C1 segment of cervical spinal cord (tissue), 14 donors: Measurements from ENCODE around the gene RNF20.
"Not testable (repeated sequence)": the region's sequence is repeated elsewhere in the genome, so short reads cannot be mapped to it uniquely, and the experiment has no call there.

ENCODE experiments used
- DNase-seq, 14 donors: peaks; one replicate each; lab custom pipeline; 2025; lab: John Stamatoyannopoulos, UW

The RNF20 gene, protein sequence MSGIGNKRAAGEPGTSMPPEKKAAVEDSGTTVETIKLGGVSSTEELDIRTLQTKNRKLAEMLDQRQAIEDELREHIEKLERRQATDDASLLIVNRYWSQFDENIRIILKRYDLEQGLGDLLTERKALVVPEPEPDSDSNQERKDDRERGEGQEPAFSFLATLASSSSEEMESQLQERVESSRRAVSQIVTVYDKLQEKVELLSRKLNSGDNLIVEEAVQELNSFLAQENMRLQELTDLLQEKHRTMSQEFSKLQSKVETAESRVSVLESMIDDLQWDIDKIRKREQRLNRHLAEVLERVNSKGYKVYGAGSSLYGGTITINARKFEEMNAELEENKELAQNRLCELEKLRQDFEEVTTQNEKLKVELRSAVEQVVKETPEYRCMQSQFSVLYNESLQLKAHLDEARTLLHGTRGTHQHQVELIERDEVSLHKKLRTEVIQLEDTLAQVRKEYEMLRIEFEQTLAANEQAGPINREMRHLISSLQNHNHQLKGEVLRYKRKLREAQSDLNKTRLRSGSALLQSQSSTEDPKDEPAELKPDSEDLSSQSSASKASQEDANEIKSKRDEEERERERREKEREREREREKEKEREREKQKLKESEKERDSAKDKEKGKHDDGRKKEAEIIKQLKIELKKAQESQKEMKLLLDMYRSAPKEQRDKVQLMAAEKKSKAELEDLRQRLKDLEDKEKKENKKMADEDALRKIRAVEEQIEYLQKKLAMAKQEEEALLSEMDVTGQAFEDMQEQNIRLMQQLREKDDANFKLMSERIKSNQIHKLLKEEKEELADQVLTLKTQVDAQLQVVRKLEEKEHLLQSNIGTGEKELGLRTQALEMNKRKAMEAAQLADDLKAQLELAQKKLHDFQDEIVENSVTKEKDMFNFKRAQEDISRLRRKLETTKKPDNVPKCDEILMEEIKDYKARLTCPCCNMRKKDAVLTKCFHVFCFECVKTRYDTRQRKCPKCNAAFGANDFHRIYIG

DNA sequence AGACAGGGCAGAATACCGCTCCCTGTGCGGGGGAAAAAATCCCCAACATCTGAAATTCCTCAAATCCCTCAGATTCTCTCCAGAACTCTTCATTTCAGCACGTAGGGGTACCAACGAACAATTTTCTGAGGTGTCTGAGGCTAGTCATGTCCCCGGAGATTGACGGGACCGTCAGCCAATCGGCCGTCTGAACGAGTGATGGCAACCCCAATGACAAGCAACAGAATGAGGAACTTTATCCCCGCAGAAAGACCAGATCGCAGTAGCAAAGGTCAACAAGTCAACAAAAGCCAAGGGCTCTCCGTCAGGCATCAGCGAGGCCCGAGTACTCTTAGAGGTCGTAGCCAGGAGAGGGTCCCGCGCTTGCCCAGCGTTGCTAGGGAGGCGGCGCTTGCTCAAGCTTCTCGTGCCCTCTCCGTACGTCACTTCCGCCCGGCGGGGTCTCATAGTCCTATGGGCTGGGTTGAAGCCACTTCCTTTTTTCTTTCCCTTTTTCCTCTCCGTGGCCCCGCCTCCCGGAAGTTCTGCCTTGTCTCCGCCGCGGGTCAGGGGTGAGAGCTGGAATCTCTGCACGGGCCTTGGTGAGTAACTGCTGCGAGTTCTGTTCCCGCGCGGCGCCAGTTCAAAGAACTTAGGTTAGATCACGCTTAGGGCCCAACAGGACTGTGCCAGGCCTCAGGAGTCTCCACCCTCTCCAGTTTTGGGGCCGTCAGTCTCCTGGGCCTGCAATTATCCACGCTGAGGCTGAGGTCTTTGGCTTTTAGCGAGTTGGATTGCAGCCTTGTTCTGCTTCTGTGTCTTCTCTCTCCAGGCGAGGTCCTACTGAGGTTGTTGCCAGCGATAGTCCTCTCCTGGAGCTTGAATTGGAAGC, at the start of gene RNF20:
Gene RNF20 (plus strand): TSS at position 520 of the 871 bp plus-strand sequence. CDS start 1,571 bp downstream, outside the sequence.
- peak; percentile 80 to 99 (median 98) for DNase-seq

DNA sequence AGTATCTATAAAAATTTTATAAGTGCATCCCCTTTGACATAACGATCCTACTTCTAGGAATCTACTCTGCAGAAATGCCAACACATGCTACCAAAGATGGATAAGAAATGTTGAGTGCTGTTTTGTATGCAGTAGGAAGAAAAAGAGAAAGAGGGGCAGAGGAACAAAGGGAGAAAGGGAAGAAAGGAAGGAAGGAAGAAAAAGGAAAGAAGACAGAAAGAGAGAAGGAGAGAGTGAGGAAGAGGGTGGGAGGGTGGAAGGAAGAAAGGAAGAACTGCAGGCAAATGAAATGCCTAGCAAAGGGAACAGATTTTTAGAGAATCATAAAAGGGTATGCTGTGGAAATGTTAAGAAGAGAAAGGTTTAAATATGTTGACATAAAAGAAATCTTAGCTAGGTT, 49.6 kb upstream of the RNF20 start:
- DNase-seq: no peak

DNA sequence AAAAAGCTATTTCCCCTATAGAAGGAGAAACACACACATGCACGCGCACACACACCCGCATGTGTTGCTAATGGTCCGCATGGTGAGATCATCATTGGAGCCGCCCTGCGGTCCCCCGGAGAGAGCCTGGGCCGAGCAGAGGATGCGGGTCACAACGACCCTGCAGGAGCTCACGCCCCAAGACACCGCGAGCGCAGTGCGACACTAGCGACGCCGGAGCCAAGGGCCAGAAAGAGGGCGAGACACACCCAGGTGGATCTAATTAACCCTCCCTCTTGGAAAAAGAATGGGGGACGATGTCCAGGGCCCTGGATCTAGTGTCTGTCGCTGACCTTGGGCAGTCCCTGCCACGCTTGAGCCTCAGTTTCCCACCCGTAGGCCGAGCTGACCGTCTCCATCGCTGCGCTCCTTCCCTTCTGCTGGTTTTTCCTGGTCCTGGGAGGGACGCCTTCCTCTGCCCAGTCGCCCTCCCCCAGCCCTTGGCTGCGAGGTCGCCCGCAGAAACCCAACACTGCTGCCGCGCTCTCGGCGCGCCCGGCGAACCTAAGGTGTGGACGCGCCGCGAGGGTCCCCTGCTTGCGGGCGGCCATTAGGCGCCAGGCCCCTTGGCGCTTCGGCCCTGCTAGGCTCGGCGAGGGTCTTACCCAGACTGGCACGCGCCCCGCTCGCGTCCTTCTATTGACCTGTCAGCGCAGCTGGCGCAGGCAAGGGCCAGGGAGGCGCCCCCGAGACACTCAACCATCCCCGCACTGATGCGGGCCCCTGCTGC, 47.5 kb upstream of the RNF20 start:
- DNase-seq: peak in 8 of 14 donors; percentile 24 to 66 (median 49)

DNA sequence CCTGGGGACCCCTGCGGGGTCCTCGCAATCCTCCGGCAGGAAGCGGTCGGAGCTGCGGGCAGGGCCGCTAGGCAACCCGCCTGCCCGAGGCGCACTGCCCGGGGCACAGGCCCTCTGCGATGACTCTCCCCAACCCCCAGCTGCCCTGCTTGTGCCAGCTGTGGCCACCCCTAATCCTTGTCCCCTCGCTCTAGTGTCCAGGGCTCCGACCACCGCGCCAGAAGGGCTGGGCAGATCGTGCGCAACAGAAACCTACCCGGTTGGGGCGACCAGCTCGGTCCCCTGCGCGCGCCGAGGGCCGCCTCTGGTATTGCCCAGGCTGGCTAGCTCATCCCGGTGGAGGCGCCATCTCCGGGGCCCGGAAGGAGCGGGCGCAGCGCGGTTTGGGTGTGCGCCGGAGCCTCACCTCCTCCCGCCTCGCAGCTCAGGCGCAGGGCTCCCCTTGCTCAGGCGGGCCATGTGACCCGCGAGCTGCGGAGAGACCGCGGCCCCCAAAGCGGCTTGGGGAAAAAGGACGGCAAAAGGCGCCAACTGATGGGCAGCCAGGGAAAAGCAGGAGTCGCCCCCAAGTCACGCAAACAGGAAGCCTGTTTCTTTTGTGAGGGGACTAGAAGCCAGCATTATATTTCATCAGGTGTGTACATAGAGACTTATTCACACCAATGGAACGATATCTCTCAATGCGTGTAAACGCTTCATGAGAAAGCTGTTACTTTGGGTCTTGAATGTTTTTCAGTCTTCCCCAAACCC, 46.8 kb upstream of the RNF20 start:
- DNase-seq: peak in 13 of 14 donors; percentile 21 to 89 (median 57)

DNA sequence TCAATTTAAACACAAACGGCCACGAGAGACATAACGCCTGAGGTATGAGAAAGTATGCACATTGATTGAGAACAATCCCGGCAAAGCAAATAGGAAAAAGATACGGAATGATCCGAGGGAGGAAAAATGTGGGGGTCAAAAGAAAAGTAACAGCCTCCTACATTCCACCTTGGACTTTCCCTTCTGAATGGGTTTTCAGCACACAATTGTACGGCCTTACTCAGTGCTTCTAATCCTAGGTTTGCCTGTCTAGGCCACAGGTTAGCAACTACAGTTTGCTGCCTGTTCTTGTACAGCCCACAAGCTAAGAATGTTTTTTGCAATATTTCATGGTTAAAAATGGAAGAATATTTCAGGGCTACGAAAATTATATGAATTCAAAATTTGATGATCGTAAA, 46.2 kb upstream of the RNF20 start:
- peak in 1 of 14 donors; percentile 74 for DNase-seq

DNA sequence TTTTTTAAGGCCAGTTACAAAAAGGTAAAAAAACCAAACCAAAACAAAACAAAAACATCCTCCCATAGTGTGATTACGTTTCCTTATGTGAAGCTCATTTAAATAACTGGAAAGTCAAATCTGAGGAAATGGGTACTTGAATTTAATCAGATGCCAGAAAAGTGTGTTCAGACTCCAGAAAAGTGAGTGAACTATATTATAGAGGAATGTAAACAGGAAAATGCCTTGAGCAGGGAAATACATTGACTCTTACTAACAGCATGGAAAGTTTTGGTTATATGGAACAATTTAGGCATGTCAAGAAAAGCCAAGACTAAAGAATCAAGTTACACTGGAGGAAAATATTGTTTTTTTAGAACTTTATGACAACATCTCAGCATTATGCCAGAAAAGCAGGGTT, 37.8 kb upstream of the RNF20 start:
- no peak for DNase-seq

DNA sequence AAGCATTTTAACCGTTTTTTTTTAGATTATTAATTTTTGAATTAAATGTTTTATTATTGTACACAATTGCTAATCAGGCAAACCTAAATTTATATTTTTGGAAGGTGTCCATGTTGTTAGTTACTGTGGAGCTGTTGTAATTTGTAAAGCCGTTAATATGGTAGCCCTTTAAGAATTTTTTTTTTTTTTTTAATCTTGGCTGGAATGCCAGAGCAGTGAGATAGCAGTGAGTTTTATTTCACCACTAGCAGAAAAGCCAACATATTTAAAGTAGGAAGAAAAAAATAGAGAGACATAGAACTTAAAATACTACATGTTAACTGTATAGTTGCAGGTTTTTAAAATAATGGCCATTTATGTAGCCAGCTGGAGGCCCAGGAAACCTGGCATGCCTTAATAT, 35.3 kb upstream of the RNF20 start:
- no peak for DNase-seq

DNA sequence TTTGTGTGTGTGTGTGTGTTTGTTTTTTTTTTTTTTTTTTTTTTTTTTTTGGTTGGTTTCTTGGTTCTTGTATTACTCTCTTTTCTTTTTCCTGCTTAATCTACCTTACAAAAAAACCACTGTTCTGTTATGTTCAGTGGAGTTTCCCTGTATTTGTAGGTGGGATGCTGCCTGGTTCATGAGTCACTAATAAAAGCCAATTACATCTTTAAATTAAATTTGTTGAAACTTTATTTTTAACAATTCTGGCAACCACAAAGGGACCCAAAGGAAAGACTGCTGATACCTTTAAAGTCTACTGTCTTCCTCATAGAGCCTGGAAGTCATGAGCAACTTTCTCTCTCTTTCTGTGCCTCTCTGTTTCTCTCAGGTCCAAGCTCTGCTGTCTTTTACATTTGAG, 29.5 kb upstream of the RNF20 start:
- DNase-seq: no peak

DNA sequence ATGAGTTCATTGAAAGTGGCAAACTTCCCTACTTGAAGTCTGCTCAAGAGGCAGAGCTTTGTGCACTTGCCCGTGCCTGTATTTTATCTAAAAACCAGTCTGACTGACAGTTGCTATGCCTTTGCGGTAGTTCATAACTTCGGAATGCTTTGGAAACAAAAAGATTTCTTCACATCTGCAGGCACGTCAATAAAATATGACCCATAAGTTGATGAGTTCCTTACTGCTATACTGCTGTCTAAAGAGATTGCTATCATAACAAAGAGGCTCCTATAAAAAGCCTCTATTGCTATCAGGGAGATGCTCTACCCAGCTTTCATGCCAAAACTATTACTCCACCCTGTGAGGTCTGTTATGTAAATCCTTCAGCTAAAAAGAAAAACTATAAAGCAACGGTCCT, 25.4 kb upstream of the RNF20 start:
- DNase-seq: peak in 1 of 14 donors; percentile 31

DNA sequence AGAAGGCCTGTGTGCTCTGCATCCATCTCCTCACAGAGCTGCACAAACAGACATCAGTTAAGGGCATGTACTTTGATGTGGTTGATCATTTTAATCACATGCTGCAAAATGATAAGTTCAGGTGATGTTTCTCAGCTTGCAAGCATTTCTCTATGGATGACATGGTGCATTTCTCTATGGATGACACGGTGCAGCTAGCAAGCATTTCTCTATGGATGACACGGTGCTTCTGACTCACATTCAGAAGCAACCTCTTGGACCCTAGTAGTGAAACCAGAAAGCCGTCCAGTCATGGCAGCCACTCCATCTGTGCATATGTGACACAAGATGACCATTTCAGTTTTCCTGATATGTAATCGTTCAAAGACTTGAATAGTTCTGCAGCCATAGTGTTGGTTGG, 24.1 kb upstream of the RNF20 start:
- no peak for DNase-seq

DNA sequence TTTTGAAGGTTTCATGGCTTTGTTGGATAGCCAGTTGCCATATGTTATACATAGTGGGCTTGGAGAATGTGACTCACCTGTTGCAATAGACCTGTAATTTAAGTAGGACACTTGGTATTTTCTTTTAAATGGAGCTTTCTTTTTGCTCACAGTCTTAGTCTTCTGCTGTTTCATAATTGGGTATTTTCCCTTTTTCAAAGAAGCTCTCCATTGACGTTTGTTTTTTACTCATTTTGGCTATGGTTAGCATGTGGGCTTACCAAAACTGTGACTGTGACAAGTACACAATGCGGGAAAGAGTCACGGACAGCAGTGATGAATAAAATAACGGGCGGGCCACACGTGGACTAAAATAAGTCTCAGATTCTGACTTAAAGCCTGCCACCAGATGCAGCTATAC, 23.2 kb upstream of the RNF20 start:
- DNase-seq: no peak

DNA sequence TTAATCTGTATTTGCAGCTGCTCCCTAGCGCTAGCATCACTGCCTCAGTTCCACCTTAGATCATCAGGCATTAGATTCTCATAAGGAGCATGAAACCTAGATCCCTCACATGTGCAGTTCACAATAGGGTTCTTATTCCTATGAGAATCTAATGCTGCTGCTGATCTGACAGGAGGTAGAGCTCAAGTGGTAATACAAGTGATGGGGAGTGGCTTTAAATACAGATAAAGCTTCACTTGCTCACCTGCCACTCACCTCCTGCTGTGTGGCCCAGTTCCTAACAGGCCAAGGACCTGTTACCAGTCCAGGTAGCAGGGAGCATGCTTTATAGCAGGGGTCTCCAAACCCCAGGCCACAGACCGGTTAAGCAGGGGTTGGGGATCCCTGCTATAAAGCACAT, 22.6 kb upstream of the RNF20 start:
- no peak for DNase-seq

DNA sequence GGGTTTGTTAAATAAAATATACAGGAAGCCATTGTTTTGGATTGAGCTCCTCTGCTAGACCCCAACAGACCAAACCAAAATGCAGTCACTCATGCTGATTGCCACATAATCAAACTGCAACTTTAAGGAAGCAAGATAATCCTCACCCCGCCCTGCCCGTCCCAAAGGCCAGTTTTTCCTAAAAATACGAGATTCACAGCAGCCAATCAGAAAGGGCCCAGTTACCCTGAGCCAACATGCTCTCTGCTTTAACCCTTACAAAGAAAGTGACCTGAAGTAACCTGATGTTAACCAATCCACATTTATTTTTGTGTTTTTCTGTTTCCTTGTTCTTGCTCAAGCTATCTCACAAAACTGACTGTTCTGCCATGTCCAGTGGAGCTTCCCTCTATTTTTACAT, 21.5 kb upstream of the RNF20 start:
- no peak for DNase-seq

DNA sequence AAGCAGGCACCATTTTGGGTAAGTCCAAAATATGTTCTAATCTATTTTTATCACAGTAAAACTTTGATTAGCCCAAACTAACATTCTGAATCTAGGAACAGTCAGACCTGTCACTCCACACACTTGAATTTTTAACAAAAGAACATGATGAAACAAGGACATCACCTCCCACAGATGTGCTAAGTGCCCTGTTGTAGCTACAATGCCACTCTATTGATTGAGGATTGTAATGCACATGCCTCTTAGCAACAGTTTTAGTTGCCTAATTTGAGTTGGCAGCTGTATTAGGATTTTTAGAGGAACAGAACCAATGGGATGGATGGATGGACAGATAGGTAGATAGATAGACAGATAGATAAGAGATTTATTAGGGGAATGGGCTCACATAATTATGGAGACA, 20.3 kb upstream of the RNF20 start:
- no peak for DNase-seq

DNA sequence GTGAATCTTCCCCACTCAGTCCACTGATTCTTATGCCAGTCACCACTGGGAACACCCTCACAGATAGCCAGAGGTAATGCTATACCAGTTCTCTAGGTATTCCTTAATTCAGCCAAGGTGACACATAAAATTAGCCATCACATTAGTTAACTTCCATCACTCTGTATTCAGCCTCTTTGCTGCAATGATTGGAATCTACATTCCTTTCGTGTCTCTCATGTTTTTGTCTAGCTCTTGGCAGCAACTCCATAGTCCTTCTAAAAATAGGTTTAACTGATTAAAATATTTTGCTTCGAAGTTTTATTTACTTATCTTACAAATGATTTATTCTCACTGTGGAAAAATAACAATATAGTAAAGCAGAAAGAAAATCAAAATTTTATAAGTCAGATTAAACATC, 19.6 kb upstream of the RNF20 start:
- DNase-seq: no peak

DNA sequence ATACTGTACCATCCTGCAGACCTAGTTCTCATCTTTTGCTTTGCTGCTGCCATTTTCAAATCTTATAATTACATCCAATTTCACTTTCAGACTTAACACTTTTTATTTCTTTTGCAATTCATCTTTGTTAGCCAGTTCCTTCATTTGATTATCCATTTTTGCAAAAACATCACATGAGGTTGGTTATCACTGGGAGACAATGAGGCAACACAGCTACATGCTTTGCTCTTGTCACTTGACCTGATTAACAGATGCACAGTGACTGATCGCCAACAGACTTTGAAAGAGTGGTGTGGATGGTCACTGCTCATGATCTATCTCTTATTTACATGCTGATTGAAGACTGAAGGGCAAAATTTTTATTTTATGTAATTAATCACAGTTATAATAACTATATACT, 17.0 kb upstream of the RNF20 start:
- no peak for DNase-seq

DNA sequence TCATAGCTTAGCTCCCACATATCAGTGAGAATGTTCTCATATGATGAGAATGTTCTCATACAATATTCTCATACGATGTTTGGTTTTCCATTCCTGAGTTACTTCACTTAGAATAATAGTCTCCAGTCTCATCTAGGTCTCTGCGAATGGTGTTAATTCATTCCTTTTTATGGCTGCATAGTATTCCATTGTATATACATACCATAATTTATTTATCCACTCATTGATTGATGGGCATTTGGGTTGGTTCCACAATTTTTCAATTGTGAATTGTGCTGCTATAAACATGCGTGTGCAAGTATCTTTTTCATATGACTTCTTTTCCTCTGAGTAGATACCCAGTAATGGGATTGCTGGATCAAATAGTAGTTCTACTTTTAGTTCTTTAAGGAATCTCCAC, 15.2 kb upstream of the RNF20 start:
- DNase-seq: not testable (repeated sequence)

DNA sequence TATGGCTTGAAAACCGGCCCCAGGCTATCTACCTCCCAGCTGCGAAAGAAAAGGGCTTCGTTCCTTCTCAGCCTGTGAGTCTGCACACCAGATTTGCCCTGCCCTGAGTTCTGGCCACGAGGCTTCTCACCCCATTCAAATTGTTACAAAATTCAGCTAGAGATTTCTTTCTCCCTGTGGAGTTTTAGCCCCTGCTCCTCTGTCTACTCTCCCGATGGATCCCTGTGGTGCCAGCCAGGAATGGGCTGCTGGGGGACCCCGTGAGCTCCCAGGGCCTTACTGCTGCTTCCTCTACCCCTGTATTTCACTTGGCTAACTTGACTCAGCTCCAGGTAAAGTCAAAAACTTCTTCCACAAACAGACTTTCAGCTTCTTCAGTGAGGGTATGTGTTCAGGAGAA, 9.3 kb upstream of the RNF20 start:
- DNase-seq: no peak

DNA sequence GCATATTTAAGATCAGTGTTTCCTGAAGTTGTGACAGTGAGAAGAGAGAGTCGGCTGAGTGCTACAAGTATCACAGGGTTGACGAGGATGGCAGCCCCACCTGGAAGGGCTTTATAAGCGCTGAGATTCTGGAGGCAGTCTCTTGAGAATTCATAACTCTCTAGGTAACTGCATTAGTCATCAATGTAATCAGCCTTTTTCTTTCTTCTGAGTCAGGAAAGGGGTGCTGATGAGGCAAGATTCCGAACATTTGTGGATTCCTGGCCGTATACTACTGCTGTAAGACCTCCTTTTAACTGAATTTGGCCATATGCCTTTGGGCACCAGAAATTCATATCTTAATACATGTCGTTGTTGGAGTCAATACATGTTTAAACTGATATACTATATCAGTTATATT, 6.6 kb upstream of the RNF20 start:
- no peak for DNase-seq

DNA sequence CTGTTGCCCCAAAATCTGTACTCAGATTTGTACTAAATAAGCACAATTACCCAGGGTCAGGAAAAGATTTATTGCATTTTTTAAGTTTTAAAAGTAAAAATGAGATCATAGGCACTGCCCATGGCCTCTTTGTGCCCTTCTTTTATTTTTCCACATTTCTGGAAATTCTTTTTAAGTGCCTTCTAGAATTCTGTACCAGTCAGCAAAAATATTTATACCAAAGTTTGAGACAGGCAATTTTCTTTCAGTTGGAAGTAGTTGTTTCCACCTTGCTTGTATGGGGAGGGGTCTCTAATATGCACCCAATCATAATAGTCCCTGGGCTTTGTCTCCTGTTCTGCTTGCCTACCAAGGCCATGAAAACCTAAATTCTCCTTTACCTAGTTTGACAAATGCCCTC, 5.6 kb upstream of the RNF20 start:
- DNase-seq: no peak
